Keratinocyte (primary cell): ENCODE measurements around the gene PHIP.

Experiments
- EZH2 ChIP-seq: IDR thresholded peaks from one replicate; pipeline ENCODE4 v1.6.1; 2012; ENCODE audit warnings: inconsistent platforms, mild to moderate bottlenecking, low read length, moderate library complexity
- TF ChIP-seq, protein P1 (sequence below), 3 experiments: IDR thresholded peaks in 1 of 3; conservative IDR thresholded peaks in 1 of 3; optimal IDR thresholded peaks in 1 of 3; 2 replicates in 2 of 3; 3 replicates in 1 of 3; pipeline versions ENCODE3 to v1.5.1; 2011; ENCODE audit warnings: low read length in 3 of 3, mild to moderate bottlenecking in 3 of 3, moderate library complexity in 2 of 3, control low read depth in 1 of 3, inconsistent platforms in 1 of 3; ENCODE audit not compliant: insufficient read depth in 2 of 3; ENCODE audit errors: extremely low read depth in 1 of 3

DNA sequence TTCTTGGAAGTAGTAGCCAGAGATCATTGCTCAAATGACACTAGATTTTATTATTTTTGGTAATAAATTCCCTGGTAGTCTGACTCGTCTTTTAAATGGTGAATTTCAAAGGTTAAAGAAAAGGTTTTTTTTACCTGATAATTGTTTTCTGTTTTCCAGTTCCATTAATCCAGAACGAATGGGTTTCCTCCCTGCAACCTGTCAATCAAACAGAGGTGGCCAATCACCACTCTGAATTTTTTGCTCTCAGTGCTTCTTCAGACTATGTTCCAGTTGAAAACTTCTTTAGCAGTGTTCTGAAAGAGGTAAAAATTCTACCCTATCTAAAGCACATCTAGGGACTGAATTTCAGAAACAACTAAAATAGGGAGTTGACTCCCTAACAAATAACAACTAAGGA is 73.8 kb downstream of the PHIP start:
- TF ChIP-seq, protein P1, sequence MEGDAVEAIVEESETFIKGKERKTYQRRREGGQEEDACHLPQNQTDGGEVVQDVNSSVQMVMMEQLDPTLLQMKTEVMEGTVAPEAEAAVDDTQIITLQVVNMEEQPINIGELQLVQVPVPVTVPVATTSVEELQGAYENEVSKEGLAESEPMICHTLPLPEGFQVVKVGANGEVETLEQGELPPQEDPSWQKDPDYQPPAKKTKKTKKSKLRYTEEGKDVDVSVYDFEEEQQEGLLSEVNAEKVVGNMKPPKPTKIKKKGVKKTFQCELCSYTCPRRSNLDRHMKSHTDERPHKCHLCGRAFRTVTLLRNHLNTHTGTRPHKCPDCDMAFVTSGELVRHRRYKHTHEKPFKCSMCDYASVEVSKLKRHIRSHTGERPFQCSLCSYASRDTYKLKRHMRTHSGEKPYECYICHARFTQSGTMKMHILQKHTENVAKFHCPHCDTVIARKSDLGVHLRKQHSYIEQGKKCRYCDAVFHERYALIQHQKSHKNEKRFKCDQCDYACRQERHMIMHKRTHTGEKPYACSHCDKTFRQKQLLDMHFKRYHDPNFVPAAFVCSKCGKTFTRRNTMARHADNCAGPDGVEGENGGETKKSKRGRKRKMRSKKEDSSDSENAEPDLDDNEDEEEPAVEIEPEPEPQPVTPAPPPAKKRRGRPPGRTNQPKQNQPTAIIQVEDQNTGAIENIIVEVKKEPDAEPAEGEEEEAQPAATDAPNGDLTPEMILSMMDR (optimal IDR thresholded peaks at IDR 0.05 in 1 of 3, IDR thresholded peaks at IDR 0.05 in 1 of 3, conservative IDR thresholded peaks at IDR 0.05 in 1 of 3; ENCODE audit: extremely low read depth in 1 of 3, insufficient read depth in 2 of 3, low read length in 3 of 3) = no peak
- TF ChIP-seq EZH2 = no peak
